Neuronal stem cell (in vitro differentiated cells): ENCODE results near the gene CBR4.
"Not testable (repeated sequence)": the region's sequence is repeated elsewhere in the genome, so short reads cannot be mapped to it uniquely, and the experiment has no call there.

Experiments
- DNase-seq: peaks from one replicate; pipeline ENCODE4 v3.0.0-alpha.2; 2013; ENCODE audit warnings: low spot score
- H2AFZ ChIP-seq: one replicate; pipeline ENCODE4 v1.6.1; 2013; ENCODE audit warnings: mild to moderate bottlenecking, low read length, inconsistent platforms
- H2AK5ac ChIP-seq: 2 replicates; pipeline ENCODE4 v1.6.1; 2013; ENCODE audit warnings: low read depth, mild to moderate bottlenecking, inconsistent platforms, low read length, moderate library complexity, mixed read lengths
- H2BK120ac ChIP-seq: 2 replicates; pipeline ENCODE4 v1.6.1; 2013; ENCODE audit warnings: low read depth, mild to moderate bottlenecking, inconsistent platforms, low read length, moderate library complexity, mixed read lengths
- H2BK12ac ChIP-seq: one replicate; pipeline ENCODE4 v1.6.1; 2013; ENCODE audit warnings: low read length, inconsistent platforms
- H2BK15ac ChIP-seq: 2 replicates; pipeline ENCODE4 v1.6.1; 2013; ENCODE audit warnings: mild to moderate bottlenecking, low read length, inconsistent platforms, mixed read lengths
- H2BK5ac ChIP-seq: one replicate; pipeline ENCODE4 v1.6.1; 2013; ENCODE audit warnings: inconsistent platforms, mild to moderate bottlenecking, low read length, moderate library complexity
- H3K14ac ChIP-seq: one replicate; pipeline ENCODE4 v1.6.1; 2013; ENCODE audit warnings: low read length, inconsistent platforms
- H3K18ac ChIP-seq: 2 replicates; pipeline ENCODE4 v1.6.1; 2013; ENCODE audit warnings: low read length, inconsistent platforms
- H3K23ac ChIP-seq: 2 replicates; pipeline ENCODE4 v1.6.1; 2013; ENCODE audit warnings: low read depth, mild to moderate bottlenecking, mixed read lengths, low read length, inconsistent platforms; ENCODE audit not compliant: poor library complexity
- H3K27ac ChIP-seq: replicated peaks from 3 replicates; pipeline ENCODE4 v1.5.1; 2013; ENCODE audit warnings: low read length, inconsistent platforms
- H3K27me3 ChIP-seq, 3 experiments: 2 replicates each; pipeline ENCODE4 v1.6.1; 2013; ENCODE audit warnings: low read length in 3 of 3, mild to moderate bottlenecking in 2 of 3, inconsistent platforms in 1 of 3, low read depth in 1 of 3, mixed read lengths in 1 of 3, moderate library complexity in 1 of 3; ENCODE audit not compliant: control insufficient read depth in 3 of 3, insufficient read depth in 3 of 3
- H3K36me3 ChIP-seq, 2 donors: replicated peaks in 1 of 2; 2 replicates each; pipeline ENCODE4 v1.6.1; 2013; ENCODE audit warnings: low read length in 2 of 2; ENCODE audit not compliant: control insufficient read depth in 2 of 2, insufficient read depth in 2 of 2
- H3K4ac ChIP-seq: 2 replicates; pipeline ENCODE4 v1.6.1; 2013; ENCODE audit warnings: inconsistent platforms, mild to moderate bottlenecking, low read length, moderate library complexity
- H3K4me1 ChIP-seq, 2 donors: 1 replicate in 1 of 2; 2 replicates in 1 of 2; pipeline ENCODE4 v1.6.1; 2013; ENCODE audit warnings: low read length in 2 of 2, low read depth in 1 of 2; ENCODE audit not compliant: control insufficient read depth in 2 of 2, insufficient read depth in 1 of 2
- H3K4me2 ChIP-seq: one replicate; pipeline ENCODE4 v1.6.1; 2013; ENCODE audit warnings: mild to moderate bottlenecking, low read length, inconsistent platforms; ENCODE audit not compliant: insufficient read depth, poor library complexity, severe bottlenecking
- H3K4me3 ChIP-seq, 2 donors: 2 replicates each; pipeline ENCODE4 v1.5.1; 2013; ENCODE audit warnings: low read length in 2 of 2, mild to moderate bottlenecking in 2 of 2, inconsistent platforms in 1 of 2, moderate library complexity in 1 of 2
- H3K79me1 ChIP-seq: one replicate; pipeline ENCODE4 v1.6.1; 2013; ENCODE audit warnings: low read depth, mild to moderate bottlenecking, inconsistent platforms, low read length, moderate library complexity
- H3K9ac ChIP-seq: one replicate; pipeline ENCODE4 v1.6.1; 2013; ENCODE audit warnings: mild to moderate bottlenecking, low read depth, low read length, inconsistent platforms; ENCODE audit not compliant: poor library complexity
- H3K9me3 ChIP-seq, 2 donors: replicated peaks in 1 of 2; 2 replicates each; pipeline versions ENCODE3 to v1.6.1; 2013; ENCODE audit warnings: low read length in 2 of 2, mild to moderate bottlenecking in 2 of 2, inconsistent platforms in 1 of 2, low read depth in 1 of 2, mixed read lengths in 1 of 2, moderate library complexity in 1 of 2; ENCODE audit not compliant: control insufficient read depth in 2 of 2, insufficient read depth in 1 of 2
- H4K8ac ChIP-seq: one replicate; pipeline ENCODE4 v1.6.1; 2013; ENCODE audit warnings: low read depth, mild to moderate bottlenecking, inconsistent platforms, low read length, moderate library complexity
- H4K91ac ChIP-seq: one replicate; pipeline ENCODE4 v1.6.1; 2013; ENCODE audit warnings: low read length, low read depth, mild to moderate bottlenecking, inconsistent platforms; ENCODE audit not compliant: poor library complexity
- WGBS, 2 donors: extraction: QIAGEN DNeasy Blood & Tissue Kit; methylation state at CpG; one replicate each; pipeline ENCODE4 v1.1.7; 2013; ENCODE audit warnings: missing lambda C conversion rate in 2 of 2, mixed read lengths in 1 of 2; ENCODE audit not compliant: insufficient read length in 2 of 2, insufficient replicate concordance in 1 of 2; ENCODE audit errors: extremely low coverage in 2 of 2; 5-methylcytosine and 5-hydroxymethylcytosine counted together

The CBR4 gene

DNA sequence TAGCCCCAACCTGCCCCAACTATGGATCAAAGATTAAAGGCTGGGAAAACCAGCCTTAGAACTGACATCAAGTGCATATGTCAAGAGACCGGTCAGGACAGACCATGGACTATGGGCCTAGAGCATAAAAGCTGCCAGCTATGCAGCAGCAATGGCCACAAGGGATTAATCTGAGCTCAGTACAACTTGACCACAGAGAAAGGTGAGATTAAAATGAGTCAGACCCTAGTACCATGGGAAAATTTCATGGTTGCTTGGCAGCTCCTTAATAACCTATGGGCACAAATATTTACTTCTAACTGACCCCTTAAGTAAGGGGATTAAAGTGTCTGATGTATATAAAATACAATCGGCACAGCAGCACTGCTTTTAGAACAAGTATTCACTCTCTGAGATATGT is 54.4 kb downstream of the CBR4 start:
- Histone ChIP-seq H3K36me3 (no peaks in the 10 kb centered on the region), H3K18ac (no peak overlapping the region), H2BK15ac (no peak overlapping the region), H3K27ac (no peak overlapping the region), H3K14ac (no peak overlapping the region), H3K4me3 (no peak overlapping the region), H4K8ac (no peak overlapping the region), H4K91ac (no peak overlapping the region), H2BK120ac (no peak overlapping the region), H2AK5ac (no peak overlapping the region), H3K23ac (no peak overlapping the region), H3K4me2 (no peak overlapping the region), H3K79me1 (no peaks in the 10 kb centered on the region), H2BK12ac (no peak overlapping the region), H2BK5ac (no peak overlapping the region), H3K4me1 (no peaks in the 10 kb centered on the region), H2AFZ (no peak overlapping the region), H3K4ac (no peak overlapping the region), H3K9ac (no peak overlapping the region), H3K27me3 (no peaks in the 10 kb centered on the region), H3K9me3 (peaks cover 0 to 1% of the 10 kb centered on the region in 2 donors)
- no peak for DNase-seq
- WGBS, 2 donors, result no CpG with 5 or more reads among the region's 2 CpGs

DNA sequence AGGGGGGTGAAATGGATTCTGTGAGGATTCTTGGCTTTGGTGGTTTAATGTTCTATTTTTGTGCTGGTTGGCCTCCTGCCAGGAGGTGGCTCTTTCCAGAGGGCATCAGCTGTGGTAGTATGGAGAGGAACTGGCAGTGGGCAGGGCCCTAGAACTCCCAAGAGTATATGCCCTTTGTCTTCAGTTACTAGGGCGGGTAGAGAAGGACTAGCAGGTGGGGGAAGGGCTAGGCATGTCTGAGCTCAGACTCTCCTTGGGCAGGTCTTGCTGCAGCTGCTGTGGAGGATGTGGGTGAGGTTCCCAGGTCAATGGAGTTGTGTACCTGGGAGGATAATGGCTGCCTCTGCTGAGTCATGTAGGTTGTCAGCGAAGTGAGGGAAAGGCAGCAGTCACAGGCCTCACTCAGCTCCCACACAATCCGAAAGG is 57.2 kb downstream of the CBR4 start:
- not testable (repeated sequence) for H3K4me2 ChIP-seq, H2BK120ac ChIP-seq, H3K27me3 ChIP-seq, H3K9me3 ChIP-seq, H2AK5ac ChIP-seq, H3K14ac ChIP-seq, H3K79me1 ChIP-seq, H3K36me3 ChIP-seq, H2AFZ ChIP-seq, H3K4me3 ChIP-seq, DNase-seq, H3K27ac ChIP-seq, H2BK5ac ChIP-seq, H2BK15ac ChIP-seq, H3K23ac ChIP-seq, H3K9ac ChIP-seq, H4K8ac ChIP-seq, H2BK12ac ChIP-seq, H3K4ac ChIP-seq, H3K4me1 ChIP-seq, H3K18ac ChIP-seq, H4K91ac ChIP-seq
- no CpG with 5 or more reads among the region's 3 CpGs for WGBS, 2 donors

DNA sequence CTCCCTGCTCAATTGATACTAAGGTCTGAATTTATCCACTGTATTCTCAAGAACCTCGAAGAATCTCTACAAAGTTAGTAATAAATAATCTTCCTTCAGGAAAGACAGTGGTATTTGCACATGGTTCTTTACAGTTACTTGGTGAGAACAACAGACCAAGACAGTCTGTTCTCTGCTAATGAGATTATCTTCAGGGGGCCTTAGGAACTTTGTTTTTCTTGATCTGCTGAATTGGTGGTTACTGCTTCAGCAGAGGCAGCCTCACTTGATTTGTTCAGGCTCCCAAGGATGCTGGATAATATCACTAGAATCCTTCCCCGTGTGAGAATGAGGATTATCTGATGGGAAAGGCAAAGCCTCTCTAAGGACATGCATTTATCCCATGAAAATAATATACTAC is 64.8 kb downstream of the CBR4 start:
- no peak overlapping the region for H2BK5ac ChIP-seq
- H3K4me2 ChIP-seq, result no peak overlapping the region
- H3K79me1 ChIP-seq, result no peaks in the 10 kb centered on the region
- no peak overlapping the region for H4K91ac ChIP-seq
- no peak overlapping the region for H2AK5ac ChIP-seq
- H2BK15ac ChIP-seq, result no peak overlapping the region
- H3K36me3 ChIP-seq, result no peaks in the 10 kb centered on the region
- no peak overlapping the region for H3K18ac ChIP-seq
- no peaks in the 10 kb centered on the region for H3K27me3 ChIP-seq
- H3K14ac ChIP-seq, result no peak overlapping the region
- DNase-seq, result no peak
- H2BK12ac ChIP-seq, result no peak overlapping the region
- no peak overlapping the region for H3K4me3 ChIP-seq
- no peak overlapping the region for H3K4ac ChIP-seq
- no peak overlapping the region for H2BK120ac ChIP-seq
- no peak overlapping the region for H2AFZ ChIP-seq
- WGBS, 2 donors, result no CpG with 5 or more reads among the region's 2 CpGs
- H3K9ac ChIP-seq, result no peak overlapping the region
- no peak overlapping the region for H3K23ac ChIP-seq
- H4K8ac ChIP-seq, result no peak overlapping the region
- H3K27ac ChIP-seq, result no peak overlapping the region
- H3K4me1 ChIP-seq, result no peaks in the 10 kb centered on the region
- H3K9me3 ChIP-seq, result no peaks in the 10 kb centered on the region

DNA sequence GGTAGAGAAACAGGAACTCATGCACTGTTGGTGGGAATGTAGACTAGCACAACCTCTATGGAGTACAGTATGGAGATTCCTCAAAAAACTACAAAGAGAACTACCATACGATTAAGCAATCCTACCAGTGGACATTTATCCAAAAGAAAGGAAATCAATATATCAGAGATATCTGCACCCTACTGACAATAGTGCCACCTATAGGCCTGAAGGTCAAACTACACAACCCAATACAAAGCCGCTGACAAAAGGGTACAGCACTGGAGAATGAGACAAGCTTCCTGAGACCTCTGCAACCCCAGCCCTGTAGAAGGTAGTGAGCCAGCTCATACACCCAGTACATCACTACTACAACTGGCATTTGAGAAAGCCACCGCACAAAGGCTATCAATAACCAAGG is 67.1 kb downstream of the CBR4 start:
- Histone ChIP-seq H3K18ac (no peak overlapping the region), H2BK12ac (no peak overlapping the region), H2AFZ (no peak overlapping the region), H3K27me3 (no peaks in the 10 kb centered on the region), H3K4me3 (no peak overlapping the region), H3K27ac (no peak overlapping the region), H2AK5ac (no peak overlapping the region), H3K4me1 (no peaks in the 10 kb centered on the region), H2BK15ac (no peak overlapping the region), H2BK120ac (no peak overlapping the region), H3K9ac (no peak overlapping the region), H3K36me3 (no peaks in the 10 kb centered on the region), H3K4me2 (no peak overlapping the region), H3K23ac (no peak overlapping the region), H4K91ac (no peak overlapping the region), H3K79me1 (no peaks in the 10 kb centered on the region), H4K8ac (no peak overlapping the region), H3K14ac (no peak overlapping the region), H2BK5ac (no peak overlapping the region), H3K4ac (no peak overlapping the region), H3K9me3 (no peaks in the 10 kb centered on the region)
- no CpG with 5 or more reads among the region's 3 CpGs for WGBS, 2 donors
- DNase-seq, result no peak
